Calu3 (cell line): Measurements from ENCODE around the gene NEU4. TPM values are rescaled to one million over a fixed set of nuclear protein-coding genes. Genes with fewer than 3 reads are reported as not detected.
"Not testable (repeated sequence)": the region's sequence is repeated elsewhere in the genome, so short reads cannot be mapped to it uniquely, and the experiment has no call there.

Experiments
- BruUV-seq: library from RNA; stranded (reverse); fragments of 400-500 nt; replicated peaks from 2 replicates; lab custom pipeline; 2021; lab: Mats Ljungman, UMichigan
- CTCF ChIA-PET: fragments of 300-600 bp; sonication (Branson Sonifier 250); formaldehyde crosslinking; loops from one replicate; lab custom pipeline; 2022; ENCODE audit warnings: antibody characterized with exemption; lab: Charles Lee
- DNase-seq: peaks from one replicate; pipeline ENCODE4 v3.0.0; 2022
- H3K27ac Mint-ChIP-seq: one replicate; pipeline ENCODE4 v1.8.0; 2022; ENCODE audit warnings: mixed read lengths; ENCODE audit not compliant: unreplicated experiment
- H3K27me3 Mint-ChIP-seq: one replicate; pipeline ENCODE4 v1.8.0; 2022; ENCODE audit warnings: mixed read lengths; ENCODE audit not compliant: unreplicated experiment
- H3K36me3 Mint-ChIP-seq: one replicate; pipeline ENCODE4 v1.8.0; 2022; ENCODE audit warnings: mild to moderate bottlenecking, moderate library complexity, mixed read lengths; ENCODE audit not compliant: insufficient read depth, unreplicated experiment
- H3K4me1 Mint-ChIP-seq: one replicate; pipeline ENCODE4 v1.8.0; 2022; ENCODE audit warnings: mild to moderate bottlenecking, low read depth, mixed read lengths; ENCODE audit not compliant: unreplicated experiment
- H3K4me3 Mint-ChIP-seq: one replicate; pipeline ENCODE4 v1.8.0; 2022; ENCODE audit warnings: mild to moderate bottlenecking, low read depth, moderate library complexity, mixed read lengths; ENCODE audit not compliant: unreplicated experiment
- H3K9me3 Mint-ChIP-seq: one replicate; pipeline ENCODE4 v1.8.0; 2022; ENCODE audit warnings: low read depth, mixed read lengths; ENCODE audit not compliant: unreplicated experiment
- CTCF ChIP-seq: fragments of 200-600 bp; IDR thresholded peaks from one replicate; pipeline ENCODE4 v1.8.0; 2022; ENCODE audit warnings: antibody characterized with exemption; ENCODE audit not compliant: unreplicated experiment
- intact Hi-C: fragments of 100-400 bp; cut with micrococcal nuclease; formaldehyde crosslinking; loops from one replicate; pipeline ENCODE4 v1.10.0; 2022; ENCODE audit not compliant: unreplicated experiment
- total RNA-seq: library from RNA; stranded (reverse); gene quantifications from 2 replicates; pipeline ENCODE4 v1.2.3, GENCODE V29; 2022

Gene NEU4
- total RNA-seq, 1 experiment from 2014 or later, result 0.14 TPM

GRCh38 chr2:241818229-241818942 lies 9.4 kb downstream of the NEU4 start:
- peaks cover 10% of the 10 kb centered on the region for H3K9me3 Mint-ChIP-seq
- TF ChIP-seq CTCF, result no peak
- peaks cover 49% of the 10 kb centered on the region for H3K27me3 Mint-ChIP-seq
- peaks cover 7% of the 10 kb centered on the region for H3K36me3 Mint-ChIP-seq
- no peak overlapping the region for H3K4me3 Mint-ChIP-seq
- H3K27ac Mint-ChIP-seq, result no peak overlapping the region
- no TSS peak for BruUV-seq
- intact Hi-C loops, result no loop called here
- H3K4me1 Mint-ChIP-seq, result peaks cover 2% of the 10 kb centered on the region
- no peak for DNase-seq
- CTCF ChIA-PET, result no interaction called here

GRCh38 chr2:241818943-241819270 lies 9.9 kb downstream of the NEU4 start:
- Mint-ChIP-seq H3K27me3 (peaks cover 54% of the 10 kb centered on the region), H3K9me3 (peaks cover 16% of the 10 kb centered on the region), H3K27ac (no peak overlapping the region), H3K4me3 (no peak overlapping the region), H3K4me1 (peaks cover 7% of the 10 kb centered on the region), H3K36me3 (peaks cover 12% of the 10 kb centered on the region)
- CTCF ChIA-PET, result no interaction called here
- DNase-seq, result no peak
- no peak for TF ChIP-seq CTCF
- BruUV-seq, result no TSS peak
- intact Hi-C loops, result no loop called here

GRCh38 chr2:241819947-241820624 lies 11.1 kb downstream of the NEU4 start:
- H3K4me3 Mint-ChIP-seq, intact Hi-C loops, CTCF ChIA-PET, H3K4me1 Mint-ChIP-seq, H3K27ac Mint-ChIP-seq, DNase-seq, BruUV-seq: not testable (repeated sequence)
- H3K9me3 Mint-ChIP-seq, result peaks cover 16% of the 10 kb centered on the region
- H3K36me3 Mint-ChIP-seq, result peaks cover 16% of the 10 kb centered on the region
- H3K27me3 Mint-ChIP-seq, result peaks cover 55% of the 10 kb centered on the region

- Mint-ChIP-seq H3K27me3 (peaks cover 55% of the 10 kb centered on the region), H3K36me3 (peaks cover 16% of the 10 kb centered on the region), H3K4me3 (no peak overlapping the region), H3K27ac (no peak overlapping the region), H3K9me3 (peaks cover 16% of the 10 kb centered on the region), H3K4me1 (peaks cover 8% of the 10 kb centered on the region)
- CTCF ChIA-PET, result no interaction called here
- no TSS peak for BruUV-seq
- intact Hi-C loops, result no loop called here
- no peak for TF ChIP-seq CTCF
- DNase-seq, result no peak
Observed at GRCh38 chr2:241820625-241821384, 11.8 kb downstream of the NEU4 start.
